ENCODE results near the gene RCOR1.
"Not testable (repeated sequence)": the region's sequence is repeated elsewhere in the genome, so short reads cannot be mapped to it uniquely, and the experiment has no call there.

Gene RCOR1

DNA sequence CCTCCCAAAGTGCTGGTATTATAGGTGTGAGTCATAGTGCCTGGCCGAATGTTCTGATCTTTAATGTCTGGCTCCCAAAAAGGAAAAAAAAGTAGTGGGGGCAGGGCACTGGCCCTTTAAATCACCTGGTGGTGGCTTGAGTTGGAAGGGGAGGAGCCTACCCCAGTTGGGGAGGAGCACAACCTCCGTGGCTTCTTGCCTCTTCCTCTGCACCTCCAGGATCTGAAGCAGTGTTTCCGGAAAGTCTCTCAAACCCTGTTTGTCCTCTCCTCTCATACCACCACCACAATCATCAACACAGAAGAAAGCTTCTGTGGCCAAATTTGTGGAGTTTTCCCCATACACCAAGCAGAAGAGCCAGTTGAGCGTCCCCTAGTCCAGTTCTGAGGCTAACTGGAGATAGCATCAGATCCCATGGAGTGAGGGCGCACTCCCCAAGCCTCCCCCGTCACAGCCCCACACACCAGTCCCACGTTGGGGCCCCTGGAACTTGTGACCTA is 24.3 kb upstream of the RCOR1 start:
- peak; percentile 70 for DNase-seq (ENCODE audit: extremely low spot score)
- ChIA-PET CTCF (interaction anchor here (0.6 kb wide), 1 partner anchor 345 kb away, joined by 7 read pairs; no protein-coding TSS in a partner anchor), POLR2A (no interaction called here)
- no peak for TF ChIP-seq HDGF (IDR thresholded peaks at IDR 0.05; ENCODE audit: borderline replicate concordance)
- TF ChIP-seq SUZ12 (IDR thresholded peaks at IDR 0.05): no peak
- TF ChIP-seq ZNF384 (IDR thresholded peaks at IDR 0.05): peak; percentile 53; the same call in 1 of the 2 replicates

DNA sequence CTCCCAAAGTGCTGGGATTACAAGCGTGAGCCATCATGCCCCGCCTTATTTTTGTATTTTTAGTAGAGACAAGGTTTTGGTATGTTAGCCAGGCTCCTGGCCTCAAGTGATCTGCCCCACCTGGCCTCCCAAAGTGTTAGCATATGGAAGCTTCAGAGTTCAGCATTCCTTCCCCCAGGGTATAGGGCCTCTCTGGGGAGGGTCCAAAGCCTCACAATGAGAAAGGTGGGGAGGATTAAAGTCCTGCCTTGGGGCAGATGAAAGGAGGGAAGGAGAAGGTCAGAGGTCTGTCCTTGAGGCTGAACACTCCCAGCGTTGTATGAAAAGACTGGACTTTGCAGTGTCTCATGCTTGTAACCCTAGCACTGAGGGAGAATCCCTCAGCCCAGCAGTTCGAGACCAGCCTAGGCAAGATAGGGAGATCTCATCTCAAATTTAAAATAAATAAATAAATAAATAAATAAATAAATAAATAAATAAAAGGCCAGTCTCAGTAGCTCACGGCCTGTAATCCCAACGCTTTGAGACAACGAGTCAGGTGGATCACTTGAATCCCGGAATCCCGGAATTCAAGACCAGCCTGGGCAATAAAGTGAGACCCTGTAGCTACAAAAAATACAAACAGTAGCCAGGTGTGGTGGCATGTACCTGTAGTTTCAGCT is 22.0 kb upstream of the RCOR1 start:
- DNase-seq (ENCODE audit: extremely low spot score): no peak
- CTCF ChIA-PET: interaction anchor here (1.5 kb wide), 1 partner anchor 46 kb away, joined by 3 read pairs; no protein-coding TSS in a partner anchor
- POLR2A ChIA-PET: no interaction called here
- TF ChIP-seq SUZ12 (IDR thresholded peaks at IDR 0.05) (no peak), ELF4 (IDR thresholded peaks at IDR 0.05) (no peak), TARDBP (IDR thresholded peaks at IDR 0.05) (no peak), ZNF384 (IDR thresholded peaks at IDR 0.05) (no peak), NFRKB (IDR thresholded peaks at IDR 0.05) (no peak), FOXK2 (IDR thresholded peaks at IDR 0.05) (no peak), FOXA1 (IDR thresholded peaks at IDR 0.05) (no peak)

DNA sequence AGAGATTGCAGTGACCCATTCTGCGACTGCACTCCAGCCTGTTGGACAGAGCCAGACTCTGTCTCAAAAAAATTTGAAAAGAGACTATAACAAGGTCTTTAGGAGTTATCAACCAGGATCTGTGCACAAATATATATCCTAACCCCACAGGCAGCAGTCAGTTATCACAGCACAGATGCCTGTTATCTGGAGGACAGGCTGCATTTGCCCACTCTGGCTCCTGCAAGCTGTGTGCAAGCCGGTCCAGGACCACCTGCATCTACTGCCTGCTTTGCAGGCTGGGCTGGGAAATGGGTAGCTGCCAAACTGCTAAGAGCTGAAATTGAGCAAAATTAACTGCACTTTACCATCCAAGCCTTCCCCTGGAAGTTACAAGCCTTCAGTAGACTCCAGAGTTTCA is 21.4 kb upstream of the RCOR1 start:
- CTCF ChIA-PET: interaction anchor here (1.5 kb wide), 1 partner anchor 46 kb away, joined by 3 read pairs; no protein-coding TSS in a partner anchor

DNA sequence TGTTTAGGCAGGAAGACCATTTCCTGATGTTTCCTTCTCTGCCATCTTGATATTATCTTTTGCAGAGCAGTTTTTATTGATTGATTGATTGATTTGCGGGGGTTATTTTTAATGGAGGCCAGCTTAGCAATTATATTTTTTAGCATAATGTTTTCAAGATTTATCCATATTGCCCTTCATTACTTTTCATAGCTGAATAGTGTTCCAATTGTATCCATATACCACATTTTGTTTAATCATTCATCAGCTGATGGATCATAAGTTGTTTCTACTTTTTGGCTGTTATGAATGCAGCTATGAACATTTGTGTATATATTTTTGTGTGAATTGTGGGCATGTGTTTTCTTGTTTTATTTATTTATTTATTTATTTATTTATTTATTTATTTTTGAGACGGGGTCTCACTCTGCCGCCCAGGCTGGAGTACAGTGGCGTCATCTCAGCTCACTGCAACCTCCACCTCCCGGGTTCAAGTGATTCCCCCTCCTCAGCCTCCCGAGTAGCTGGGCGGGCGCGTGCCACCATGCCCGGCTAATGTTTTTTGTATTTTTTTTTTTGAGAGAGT is 20.9 kb upstream of the RCOR1 start:
- CTCF ChIA-PET: interaction anchor here (1.5 kb wide), 1 partner anchor 47 kb away, joined by 3 read pairs; no protein-coding TSS in a partner anchor
- POLR2A ChIA-PET: interaction anchor here (1.0 to 1.4 kb wide), 2 partner anchors 20 to 47 kb away, joined by 3 to 6 read pairs; no protein-coding TSS in a partner anchor
- DNase-seq (ENCODE audit: extremely low spot score): no peak
- TF ChIP-seq ARNT (IDR thresholded peaks at IDR 0.05) (no peak), CTBP1 (IDR thresholded peaks at IDR 0.05; ENCODE audit: borderline replicate concordance) (no peak), NFRKB (IDR thresholded peaks at IDR 0.05) (no peak), SUZ12 (IDR thresholded peaks at IDR 0.05) (no peak), TARDBP (IDR thresholded peaks at IDR 0.05) (no peak), FOXM1 (IDR thresholded peaks at IDR 0.05; ENCODE audit: borderline replicate concordance) (no peak), SP1 (IDR thresholded peaks at IDR 0.05) (no peak), L3MBTL2 (conservative IDR thresholded peaks at IDR 0.05) (no peak), HDGF (IDR thresholded peaks at IDR 0.05; ENCODE audit: borderline replicate concordance) (no peak)
- TF ChIP-seq, protein P1, sequence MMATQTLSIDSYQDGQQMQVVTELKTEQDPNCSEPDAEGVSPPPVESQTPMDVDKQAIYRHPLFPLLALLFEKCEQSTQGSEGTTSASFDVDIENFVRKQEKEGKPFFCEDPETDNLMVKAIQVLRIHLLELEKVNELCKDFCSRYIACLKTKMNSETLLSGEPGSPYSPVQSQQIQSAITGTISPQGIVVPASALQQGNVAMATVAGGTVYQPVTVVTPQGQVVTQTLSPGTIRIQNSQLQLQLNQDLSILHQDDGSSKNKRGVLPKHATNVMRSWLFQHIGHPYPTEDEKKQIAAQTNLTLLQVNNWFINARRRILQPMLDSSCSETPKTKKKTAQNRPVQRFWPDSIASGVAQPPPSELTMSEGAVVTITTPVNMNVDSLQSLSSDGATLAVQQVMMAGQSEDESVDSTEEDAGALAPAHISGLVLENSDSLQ (IDR thresholded peaks at IDR 0.05): no peak

More for the DNA sequence above, 21.4 kb upstream of the RCOR1 start:
- TF ChIP-seq ELF4 (IDR thresholded peaks at IDR 0.05) (no peak), SUZ12 (IDR thresholded peaks at IDR 0.05) (no peak), CTBP1 (IDR thresholded peaks at IDR 0.05; ENCODE audit: borderline replicate concordance) (no peak), FOXK2 (IDR thresholded peaks at IDR 0.05) (no peak), NFRKB (IDR thresholded peaks at IDR 0.05) (no peak), ZNF384 (IDR thresholded peaks at IDR 0.05) (no peak), LEF1 (IDR thresholded peaks at IDR 0.05; ENCODE audit: borderline replicate concordance) (no peak), BHLHE40 (IDR thresholded peaks at IDR 0.05; ENCODE audit: borderline replicate concordance) (no peak), TARDBP (IDR thresholded peaks at IDR 0.05) (no peak), HDGF (IDR thresholded peaks at IDR 0.05; ENCODE audit: borderline replicate concordance) (no peak), SP1 (IDR thresholded peaks at IDR 0.05) (no peak), L3MBTL2 (conservative IDR thresholded peaks at IDR 0.05) (no peak), FOXM1 (IDR thresholded peaks at IDR 0.05; ENCODE audit: borderline replicate concordance) (no peak), FOXA1 (IDR thresholded peaks at IDR 0.05) (no peak), ARNT (IDR thresholded peaks at IDR 0.05) (no peak)
- TF ChIP-seq, protein P1 (IDR thresholded peaks at IDR 0.05): no peak
- POLR2A ChIA-PET: interaction anchor here (1.0 to 1.4 kb wide), 2 partner anchors 21 to 46 kb away, joined by 3 to 6 read pairs; no protein-coding TSS in a partner anchor
- no peak for DNase-seq (ENCODE audit: extremely low spot score)

DNA sequence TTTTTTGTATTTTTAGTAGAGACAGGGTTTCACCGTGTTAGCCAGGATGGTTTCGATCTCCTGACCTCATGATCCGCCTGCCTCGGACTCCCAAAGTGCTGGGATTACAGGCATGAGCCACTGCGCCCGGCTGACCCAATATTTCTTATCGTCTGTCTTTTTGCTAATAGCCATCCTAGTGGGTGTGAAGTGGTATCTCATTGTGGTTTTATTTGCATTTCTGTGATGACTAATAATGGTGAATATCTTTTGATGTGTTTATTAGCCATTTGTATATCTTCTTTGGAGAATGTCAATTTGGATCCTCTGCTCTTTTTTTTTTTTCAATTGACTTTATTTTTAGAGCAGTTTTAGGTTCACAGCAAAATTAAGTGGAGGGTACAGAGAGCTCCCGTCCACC is 19.3 kb upstream of the RCOR1 start:
- POLR2A ChIA-PET: interaction anchor here (0.7 kb wide), 1 partner anchor 47 kb away, joined by 3 read pairs; no protein-coding TSS in a partner anchor
- CTCF ChIA-PET; DNase-seq (ENCODE audit: extremely low spot score): not testable (repeated sequence)

DNA sequence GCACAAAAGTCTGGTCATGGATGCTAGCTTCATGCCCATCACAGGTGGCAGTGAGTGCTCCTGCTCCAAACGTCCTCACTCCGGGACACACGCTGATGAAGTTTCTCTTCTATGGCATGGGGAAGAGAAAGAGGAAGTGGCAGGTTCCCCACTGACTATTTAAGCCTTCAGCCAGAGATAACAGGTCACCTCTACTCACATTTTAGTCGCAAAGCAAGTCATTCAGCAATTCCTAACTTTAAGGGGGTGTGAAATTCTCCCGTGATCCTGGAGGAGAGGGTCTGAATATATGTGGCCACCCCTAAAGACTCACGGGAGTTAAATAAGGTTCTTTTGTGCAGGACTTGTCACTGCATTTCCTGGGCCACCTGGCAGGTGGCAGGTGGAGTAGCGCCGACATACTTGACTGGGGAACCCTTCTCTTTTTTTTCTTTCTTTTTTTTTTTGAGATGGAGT is 18.8 kb upstream of the RCOR1 start:
- no peak for DNase-seq (ENCODE audit: extremely low spot score)
- ChIA-PET POLR2A (no interaction called here), CTCF (no interaction called here)
- no peak for TF ChIP-seq TARDBP (IDR thresholded peaks at IDR 0.05)
- TF ChIP-seq, protein P1 (IDR thresholded peaks at IDR 0.05): no peak
- TF ChIP-seq CTBP1 (IDR thresholded peaks at IDR 0.05; ENCODE audit: borderline replicate concordance): no peak
- no peak for TF ChIP-seq HDGF (IDR thresholded peaks at IDR 0.05; ENCODE audit: borderline replicate concordance)
- no peak for TF ChIP-seq LEF1 (IDR thresholded peaks at IDR 0.05; ENCODE audit: borderline replicate concordance)
- no peak for TF ChIP-seq FOXA1 (IDR thresholded peaks at IDR 0.05)
